ENCODE measurements around the gene CDH13.

Gene CDH13

GRCh38 chr16:82751020-82751419 lies 124.3 kb downstream of the CDH13 start:
- no peak for DNase-seq

GRCh38 chr16:82752172-82752571 lies 125.4 kb downstream of the CDH13 start:
- DNase-seq, result no peak

GRCh38 chr16:82753821-82754220 lies 127.1 kb downstream of the CDH13 start:
- DNase-seq, result no peak

DNA sequence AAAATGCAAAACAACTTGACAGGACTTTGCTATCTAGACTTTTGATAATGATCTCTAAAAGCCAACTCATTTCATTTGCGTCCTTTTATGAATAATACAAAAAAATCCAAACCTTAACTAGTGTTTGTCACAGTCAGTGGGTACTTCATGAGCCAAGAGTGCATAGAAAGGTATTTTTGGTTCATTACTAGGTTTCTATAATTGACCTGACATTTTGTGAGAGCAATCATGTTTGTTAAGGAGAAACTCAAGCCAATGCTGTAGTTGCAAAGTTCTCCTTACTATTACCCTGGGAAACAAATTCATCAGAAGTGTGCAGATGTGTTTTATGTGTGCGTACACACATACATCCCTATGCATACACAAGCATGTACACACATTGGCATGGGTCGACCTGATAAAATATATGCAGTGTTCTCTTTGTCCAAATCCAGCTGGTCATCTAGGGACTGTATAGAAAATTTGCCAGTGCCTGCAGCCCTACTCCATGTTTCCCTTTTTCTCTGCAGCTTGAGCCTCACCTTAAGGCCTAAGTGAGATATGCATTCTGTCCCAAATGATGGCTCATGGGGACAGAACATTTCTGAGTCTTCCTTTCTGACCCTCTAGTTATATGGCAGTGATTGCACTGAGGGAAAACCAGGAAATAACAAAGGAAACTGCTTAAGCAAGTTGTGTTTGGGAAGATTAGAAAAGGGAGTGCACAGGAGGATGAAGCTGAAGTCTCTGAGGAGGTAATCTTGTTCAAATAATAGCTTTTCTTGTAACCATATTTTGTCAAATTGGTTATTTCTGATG lies 128.1 kb downstream of the CDH13 start:
- DNase-seq, result no peak

- DNase-seq, result no peak
Observed at GRCh38 chr16:82755570-82756282, 129.0 kb downstream of the CDH13 start.

GRCh38 chr16:82756283-82756599 lies 129.5 kb downstream of the CDH13 start:
- no peak for DNase-seq

GRCh38 chr16:82758406-82758805 lies 131.6 kb downstream of the CDH13 start:
- no peak for DNase-seq

DNA sequence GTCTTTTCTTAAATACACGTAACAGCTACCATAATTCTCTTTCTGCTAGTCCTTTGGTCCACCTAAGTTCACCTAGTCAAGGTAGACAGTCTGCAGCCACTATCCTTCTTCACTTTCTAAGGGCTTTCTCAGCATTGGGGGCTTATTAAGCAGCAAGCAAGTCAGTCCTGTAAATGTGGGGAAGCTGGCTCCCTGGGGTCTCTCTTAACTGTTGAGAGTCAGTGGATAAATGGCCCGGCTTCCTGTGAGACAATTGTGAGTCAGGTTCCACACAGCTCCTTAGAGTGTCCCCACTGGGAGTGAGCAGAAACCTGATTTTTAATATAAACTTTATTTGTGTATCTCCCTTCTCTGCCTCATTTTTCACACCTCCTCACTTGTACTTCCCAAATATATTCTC lies 132.1 kb downstream of the CDH13 start:
- no peak for DNase-seq

- DNase-seq, result no peak
Observed at GRCh38 chr16:82761236-82761635, 134.5 kb downstream of the CDH13 start.

GRCh38 chr16:82761858-82762257 lies 135.1 kb downstream of the CDH13 start:
- DNase-seq, result no peak

GRCh38 chr16:82763371-82763770 lies 136.6 kb downstream of the CDH13 start:
- DNase-seq, result no peak

DNA sequence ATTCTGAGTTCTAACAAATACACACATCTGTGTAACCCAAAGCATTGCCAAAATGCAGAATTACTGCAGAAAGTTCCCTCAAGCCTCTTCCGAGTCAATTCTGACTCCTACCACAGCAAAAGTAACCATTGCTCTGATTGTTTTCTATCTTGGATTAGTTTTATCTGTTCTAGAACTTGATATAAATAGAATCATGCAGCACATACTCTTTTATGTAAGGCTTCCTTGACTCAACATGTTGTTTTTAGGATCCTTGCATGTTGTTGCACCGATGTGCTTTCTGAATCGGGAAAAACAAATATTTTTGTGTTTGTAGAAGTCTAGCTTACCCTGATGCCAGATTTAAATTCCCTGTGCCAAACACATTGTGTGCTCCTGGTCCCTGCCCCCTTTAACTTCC lies 140.4 kb downstream of the CDH13 start:
- no peak for DNase-seq

- DNase-seq, result no peak
Observed at GRCh38 chr16:82767808-82768207, 141.0 kb downstream of the CDH13 start.

DNA sequence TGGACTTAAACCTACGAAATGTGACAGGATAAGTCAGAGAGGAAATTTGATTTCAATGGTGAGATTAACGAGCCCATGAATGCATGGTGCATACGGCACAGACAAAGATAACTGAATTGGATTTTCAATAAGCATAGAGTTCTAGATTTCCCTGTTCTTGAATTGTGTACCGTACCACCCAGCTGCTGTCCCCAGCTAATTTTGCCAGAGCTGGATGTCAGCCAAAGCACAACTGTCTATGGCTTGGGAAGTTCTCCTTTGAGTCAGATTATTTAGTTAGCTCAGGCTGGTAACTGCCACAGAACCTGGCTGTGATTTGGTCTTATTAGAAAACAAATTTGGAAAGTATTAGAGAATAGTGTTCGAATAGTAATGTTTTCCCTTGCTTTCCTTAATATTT lies 143.1 kb downstream of the CDH13 start:
- DNase-seq, result no peak

DNA sequence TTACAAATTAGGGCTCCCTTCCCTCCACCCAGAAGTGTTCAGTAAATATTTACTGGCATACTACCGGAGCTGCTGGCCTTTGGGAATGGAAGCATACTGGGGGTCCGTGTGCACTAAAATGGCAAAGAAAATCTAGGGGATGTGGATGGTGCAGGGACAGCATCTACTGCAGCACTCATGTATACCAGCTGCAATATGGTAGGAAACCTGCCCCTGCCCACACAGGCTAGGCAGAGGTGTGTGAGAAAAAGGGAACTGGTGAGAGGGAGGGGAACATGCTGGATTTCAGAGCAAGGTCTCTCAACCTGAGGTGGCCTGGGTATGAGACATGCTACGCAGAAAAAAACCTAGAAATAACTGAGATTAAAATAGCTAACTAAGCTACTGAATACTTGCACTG lies 145.4 kb downstream of the CDH13 start:
- DNase-seq, result no peak

GRCh38 chr16:82773018-82773417 lies 146.2 kb downstream of the CDH13 start:
- DNase-seq, result no peak

DNA sequence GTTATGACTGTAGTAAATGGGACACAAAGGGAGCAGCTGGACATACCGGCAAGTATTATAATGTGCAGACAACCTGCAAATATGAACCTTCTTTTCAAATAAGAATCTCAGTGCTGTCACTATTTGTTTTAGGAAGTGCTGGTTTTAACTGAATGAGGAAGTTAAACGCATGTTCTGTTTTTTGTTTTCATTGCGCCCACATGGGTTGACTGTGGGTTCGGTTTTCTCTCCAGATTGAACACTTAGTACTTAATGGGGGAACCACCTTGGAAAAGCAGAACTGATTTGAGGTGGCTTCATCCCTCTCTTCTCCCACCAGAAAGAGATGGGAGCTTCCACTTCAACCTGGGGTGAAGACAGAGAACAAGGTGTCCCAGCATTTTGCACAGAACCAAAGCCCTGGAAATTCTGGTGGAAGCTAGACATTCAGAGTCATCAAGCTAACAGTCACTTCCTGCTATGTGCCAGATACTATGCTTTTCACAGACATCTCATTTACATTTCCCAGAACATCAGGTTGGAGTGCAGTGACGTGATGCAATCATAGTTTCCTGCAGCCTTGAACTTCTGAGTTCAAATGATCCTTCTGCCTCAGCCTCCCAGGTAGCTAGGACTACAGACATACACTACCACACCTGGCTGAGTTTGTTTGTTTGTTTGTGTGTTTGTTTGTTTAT lies 149.8 kb downstream of the CDH13 start:
- DNase-seq, result no peak

DNA sequence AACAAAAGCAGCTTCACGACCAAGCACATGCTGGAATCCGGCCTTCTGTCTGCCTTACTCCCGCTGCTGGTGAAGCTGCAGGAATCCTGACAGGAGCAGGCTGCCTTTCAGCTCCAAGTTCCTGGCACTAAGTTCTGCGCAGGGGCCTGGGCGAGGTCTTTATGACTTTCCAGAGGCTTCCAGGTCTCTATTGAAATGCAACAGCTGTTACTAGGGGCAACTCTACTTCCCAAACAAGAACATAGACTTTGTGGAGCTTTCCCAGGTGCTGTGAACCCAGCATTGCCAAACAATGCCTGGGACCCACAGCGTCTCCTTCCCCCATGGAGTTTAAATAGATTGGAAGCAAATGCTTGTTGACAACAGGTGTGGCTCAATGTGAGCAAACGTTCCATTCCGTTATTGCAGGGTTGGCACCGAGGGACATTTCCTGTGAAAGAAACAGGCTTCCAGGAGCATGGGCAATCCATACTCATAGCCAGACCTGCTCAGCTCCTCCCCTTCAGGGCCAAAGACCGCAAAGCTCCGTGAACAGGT lies 156.0 kb downstream of the CDH13 start:
- no peak for DNase-seq

DNA sequence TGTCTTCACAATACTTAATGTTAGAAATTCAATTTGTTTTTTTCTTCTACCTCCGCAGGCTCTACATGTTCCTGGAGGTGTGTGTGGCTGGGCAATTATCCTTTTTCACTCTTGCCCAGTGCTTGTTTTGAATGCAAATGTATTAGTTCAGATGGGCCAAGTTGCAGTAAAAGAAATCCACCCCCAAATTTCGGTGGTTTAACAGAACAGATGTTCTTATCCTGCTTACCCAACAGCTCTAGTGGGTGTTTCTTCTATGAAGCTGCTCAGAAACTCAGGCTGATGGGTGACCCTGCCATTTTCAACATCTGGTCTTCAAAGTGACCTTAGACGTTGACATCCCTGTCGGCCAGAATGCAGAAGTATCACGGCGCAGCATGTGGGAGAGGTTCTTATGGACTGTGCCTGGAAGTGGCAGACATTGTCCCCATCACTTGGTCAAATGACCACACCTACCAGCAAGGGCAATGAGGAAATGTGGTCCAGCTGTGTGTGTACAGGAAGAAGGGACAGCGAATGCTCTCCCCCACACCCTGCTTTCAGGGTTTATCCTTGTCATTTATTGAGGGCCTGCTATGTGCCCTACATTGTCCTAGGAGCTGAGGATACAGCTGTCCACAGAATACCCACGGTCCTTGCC lies 157.3 kb downstream of the CDH13 start:
- DNase-seq, result no peak

GRCh38 chr16:82784573-82784968 lies 157.8 kb downstream of the CDH13 start:
- no peak for DNase-seq

DNA sequence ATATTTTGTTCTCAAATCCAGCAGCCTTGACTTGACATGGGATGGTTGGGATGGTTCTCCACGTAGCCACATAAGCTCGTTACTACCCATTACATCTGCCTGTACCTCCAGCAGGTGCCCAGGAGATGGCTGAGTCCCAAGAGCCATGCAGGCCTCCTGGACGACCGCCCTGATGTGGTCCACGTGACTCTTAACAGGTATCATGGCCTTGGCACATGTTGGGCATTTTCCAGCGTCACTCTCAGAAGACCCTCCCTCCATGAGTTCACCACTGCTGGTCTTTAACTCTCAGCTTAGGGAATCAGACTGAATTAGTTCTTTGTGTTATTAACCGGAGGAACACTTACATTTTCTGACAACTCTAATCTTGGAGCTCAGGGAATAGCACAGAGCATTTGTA lies 161.5 kb downstream of the CDH13 start:
- DNase-seq, result no peak

DNA sequence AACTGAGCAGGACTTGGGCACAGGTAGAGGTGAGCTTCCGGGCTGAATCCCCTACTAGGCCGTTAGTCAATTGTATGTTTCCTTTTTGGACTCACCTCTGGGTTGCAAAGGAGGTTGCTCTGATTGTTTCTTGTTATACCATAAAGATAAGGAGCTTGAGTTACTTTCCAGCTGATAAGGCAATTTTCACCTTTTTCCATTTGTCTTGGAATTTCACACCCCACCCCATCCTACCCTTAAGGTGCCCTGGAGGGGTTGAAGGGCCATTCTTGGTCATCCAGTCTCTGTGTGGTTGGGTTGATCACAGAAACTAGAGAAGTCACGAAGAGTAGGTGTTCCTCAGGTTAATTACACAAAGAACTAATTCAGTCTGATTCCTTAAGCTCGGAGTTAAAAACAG lies 162.2 kb downstream of the CDH13 start:
- DNase-seq, result no peak

- DNase-seq, result no peak
Observed at GRCh38 chr16:82792693-82793092, 165.9 kb downstream of the CDH13 start.

All from CD4-positive, alpha-beta T cell treated with Interleukin-6 for 4 hours (primary cell).